Astrocyte (in vitro differentiated cells and primary cell): ENCODE measurements around the gene TPM2. TPM values are rescaled to one million over a fixed set of nuclear protein-coding genes. Genes with fewer than 3 reads are reported as not detected.
A peak's percentile ranks its signal among the peaks of the same experiment; 100 is the strongest.

ENCODE experiments used
- DNase-seq: peaks from one replicate; pipeline ENCODE4 v3.0.0-alpha.2; 2010; ENCODE audit warnings: low read depth
- FAIRE-seq: peaks from 2 replicates; lab custom pipeline; 2011; peaks lifted over from hg19 to GRCh38; lab: Jason Lieb, UNC
- H2AFZ ChIP-seq: 2 replicates; pipeline ENCODE4 v1.6.0; 2012; ENCODE audit warnings: low read depth, low read length, inconsistent platforms
- H3K27ac ChIP-seq: 2 replicates; pipeline ENCODE4 v1.5.1; 2011; ENCODE audit warnings: low read depth, low read length, inconsistent platforms
- H3K27me3 ChIP-seq: 2 replicates; pipeline ENCODE4 v1.6.0; 2011; ENCODE audit warnings: low read length, inconsistent platforms; ENCODE audit not compliant: insufficient read depth
- H3K36me3 ChIP-seq: 2 replicates; pipeline ENCODE4 v1.5.1; 2011; ENCODE audit warnings: low read length, inconsistent platforms; ENCODE audit not compliant: insufficient read depth
- H3K4me1 ChIP-seq: 2 replicates; pipeline ENCODE4 v1.5.1; 2011; ENCODE audit warnings: low read length, inconsistent platforms; ENCODE audit not compliant: insufficient read depth
- H3K4me2 ChIP-seq: 2 replicates; pipeline ENCODE4 v1.6.0; 2012; ENCODE audit warnings: low read length, inconsistent platforms
- H3K4me3 ChIP-seq: 2 replicates; pipeline ENCODE4 v1.5.1; 2011; ENCODE audit warnings: low read depth, mild to moderate bottlenecking, low read length, inconsistent platforms; ENCODE audit not compliant: insufficient read depth
- H3K79me2 ChIP-seq: 2 replicates; pipeline ENCODE4 v1.6.0; 2012; ENCODE audit warnings: mild to moderate bottlenecking, low read length, inconsistent platforms; ENCODE audit not compliant: insufficient read depth
- H3K9ac ChIP-seq: 2 replicates; pipeline ENCODE4 v1.6.0; 2012; ENCODE audit warnings: mild to moderate bottlenecking, low read length, inconsistent platforms
- H3K9me3 ChIP-seq: 2 replicates; pipeline ENCODE4 v1.5.1; 2012; ENCODE audit warnings: low read depth, mild to moderate bottlenecking, low read length, inconsistent platforms; ENCODE audit not compliant: insufficient read depth
- H4K20me1 ChIP-seq: 2 replicates; pipeline ENCODE4 v1.6.0; 2012; ENCODE audit warnings: low read length, inconsistent platforms; ENCODE audit not compliant: insufficient read depth
- H3K27ac Mint-ChIP-seq: one replicate; pipeline ENCODE4 v1.8.0; 2021; ENCODE audit warnings: mild to moderate bottlenecking, mixed read lengths; ENCODE audit not compliant: unreplicated experiment
- H3K27me3 Mint-ChIP-seq: one replicate; pipeline ENCODE4 v1.8.0; 2021; ENCODE audit warnings: low read depth, mixed read lengths; ENCODE audit not compliant: unreplicated experiment
- H3K36me3 Mint-ChIP-seq: one replicate; pipeline ENCODE4 v1.8.0; 2021; ENCODE audit warnings: low read depth, mixed read lengths; ENCODE audit not compliant: unreplicated experiment
- H3K4me1 Mint-ChIP-seq: one replicate; pipeline ENCODE4 v1.8.0; 2021; ENCODE audit warnings: low read depth, mixed read lengths; ENCODE audit not compliant: unreplicated experiment
- H3K4me3 Mint-ChIP-seq: one replicate; pipeline ENCODE4 v1.8.0; 2021; ENCODE audit warnings: mild to moderate bottlenecking, moderate library complexity, mixed read lengths; ENCODE audit not compliant: unreplicated experiment
- H3K9me3 Mint-ChIP-seq: one replicate; pipeline ENCODE4 v1.8.0; 2021; ENCODE audit warnings: mild to moderate bottlenecking, mixed read lengths; ENCODE audit not compliant: unreplicated experiment
- EZH2 ChIP-seq: IDR thresholded peaks from 2 replicates; pipeline ENCODE4 v1.6.1; 2012; ENCODE audit warnings: mild to moderate bottlenecking, low read length, inconsistent platforms; ENCODE audit not compliant: insufficient read depth
- total RNA-seq: library from RNA; stranded (reverse); gene quantifications from 2 replicates; pipeline ENCODE4 v1.2.1, GENCODE V29; 2021
- TF ChIP-seq, protein P1 (sequence below): IDR thresholded peaks from 2 replicates; pipeline ENCODE4 v1.5.1; 2011; ENCODE audit warnings: low read depth, mild to moderate bottlenecking, inconsistent platforms, low read length, moderate library complexity; ENCODE audit not compliant: insufficient read depth

TPM2 gene
- total RNA-seq, 1 donor from 2014 or later: 2,001 TPM

DNA sequence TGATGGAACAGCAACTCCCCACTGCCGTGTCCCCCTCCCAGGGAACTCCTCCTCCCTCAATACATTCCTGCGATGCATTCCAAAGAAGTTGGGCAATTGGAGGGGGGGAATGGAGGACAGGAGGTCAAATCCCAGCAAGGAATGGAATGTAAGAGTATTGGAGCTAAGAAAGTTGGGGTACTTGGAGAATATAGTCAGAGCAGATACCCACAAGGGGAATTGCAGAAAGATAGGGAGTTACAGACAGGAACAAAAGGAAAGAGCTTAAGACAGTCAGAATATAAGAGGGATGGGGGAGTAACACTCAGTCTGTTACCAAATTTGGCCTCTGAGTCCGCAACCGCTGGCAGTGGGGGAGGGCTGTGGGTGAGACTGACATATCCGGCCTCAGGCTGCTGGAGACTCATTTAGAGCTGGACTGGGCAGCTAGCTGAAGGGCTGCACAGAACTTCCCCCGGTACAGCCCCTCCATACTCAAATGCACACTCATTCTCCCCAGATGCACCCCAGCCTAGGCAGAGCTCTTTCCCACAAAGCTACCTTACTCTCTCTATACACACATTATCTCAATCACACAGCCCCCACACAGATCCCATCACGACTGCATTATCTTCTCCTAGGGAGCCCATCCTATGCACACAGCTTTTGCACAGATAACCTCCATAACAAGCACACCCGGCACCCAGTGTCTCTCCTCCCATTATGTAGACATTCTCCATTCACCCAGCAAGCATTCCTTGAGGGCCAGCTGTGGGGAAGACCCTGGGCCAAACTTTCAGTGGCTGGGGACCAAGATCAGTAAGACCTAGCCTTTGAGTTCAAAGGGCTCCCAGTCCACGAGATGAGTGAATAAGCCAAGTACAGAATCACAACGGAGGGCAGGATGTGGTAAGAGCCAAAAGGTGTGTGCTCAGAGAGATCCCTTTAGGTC lies 38.6 kb upstream of the TPM2 start:
- peak; percentile 73 for FAIRE-seq
- no peaks in the 10 kb centered on the region for H3K27me3 Mint-ChIP-seq

DNA sequence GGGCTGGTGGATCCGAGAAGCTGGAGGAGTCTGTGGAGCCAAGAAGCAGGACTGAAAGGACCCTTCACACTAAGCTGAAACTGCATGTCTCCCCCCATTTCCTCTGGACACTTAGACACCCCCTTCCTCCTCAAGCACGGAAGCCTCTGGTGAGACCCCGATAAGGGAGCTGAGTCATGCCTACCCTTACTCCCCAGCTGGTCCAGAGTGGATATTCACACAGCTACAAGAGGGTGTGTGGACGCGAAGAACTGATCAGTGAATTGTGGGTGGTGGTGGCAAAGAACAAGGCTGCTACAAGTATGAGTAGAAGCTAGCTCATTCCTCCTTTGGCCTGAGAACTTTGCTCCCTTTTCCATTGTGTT lies 37.9 kb upstream of the TPM2 start:
- H3K27ac ChIP-seq: peak overlapping the region; percentile 92
- Mint-ChIP-seq H3K9me3 (no peaks in the 10 kb centered on the region), H3K27me3 (no peaks in the 10 kb centered on the region), H3K36me3 (peaks cover 22% of the 10 kb centered on the region), H3K4me3 (no peak overlapping the region), H3K27ac (no peak overlapping the region), H3K4me1 (peaks cover 7% of the 10 kb centered on the region)
- H3K9ac ChIP-seq: peak overlapping the region; percentile 91
- H4K20me1 ChIP-seq: peaks cover 64% of the 10 kb centered on the region
- no peak overlapping the region for H2AFZ ChIP-seq
- H3K4me2 ChIP-seq: peak overlapping the region; percentile 99
- H3K9me3 ChIP-seq: no peaks in the 10 kb centered on the region
- DNase-seq (no peak), FAIRE-seq (no peak)
- no peaks in the 10 kb centered on the region for H3K27me3 ChIP-seq
- peaks cover 90% of the 10 kb centered on the region for H3K79me2 ChIP-seq
- peaks cover 46% of the 10 kb centered on the region for H3K4me1 ChIP-seq
- H3K4me3 ChIP-seq: peak overlapping the region; percentile 93
- peaks cover 30% of the 10 kb centered on the region for H3K36me3 ChIP-seq
- TF ChIP-seq, protein P1, sequence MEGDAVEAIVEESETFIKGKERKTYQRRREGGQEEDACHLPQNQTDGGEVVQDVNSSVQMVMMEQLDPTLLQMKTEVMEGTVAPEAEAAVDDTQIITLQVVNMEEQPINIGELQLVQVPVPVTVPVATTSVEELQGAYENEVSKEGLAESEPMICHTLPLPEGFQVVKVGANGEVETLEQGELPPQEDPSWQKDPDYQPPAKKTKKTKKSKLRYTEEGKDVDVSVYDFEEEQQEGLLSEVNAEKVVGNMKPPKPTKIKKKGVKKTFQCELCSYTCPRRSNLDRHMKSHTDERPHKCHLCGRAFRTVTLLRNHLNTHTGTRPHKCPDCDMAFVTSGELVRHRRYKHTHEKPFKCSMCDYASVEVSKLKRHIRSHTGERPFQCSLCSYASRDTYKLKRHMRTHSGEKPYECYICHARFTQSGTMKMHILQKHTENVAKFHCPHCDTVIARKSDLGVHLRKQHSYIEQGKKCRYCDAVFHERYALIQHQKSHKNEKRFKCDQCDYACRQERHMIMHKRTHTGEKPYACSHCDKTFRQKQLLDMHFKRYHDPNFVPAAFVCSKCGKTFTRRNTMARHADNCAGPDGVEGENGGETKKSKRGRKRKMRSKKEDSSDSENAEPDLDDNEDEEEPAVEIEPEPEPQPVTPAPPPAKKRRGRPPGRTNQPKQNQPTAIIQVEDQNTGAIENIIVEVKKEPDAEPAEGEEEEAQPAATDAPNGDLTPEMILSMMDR: no peak
- TF ChIP-seq EZH2: no peak

More for the DNA sequence above, 38.6 kb upstream of the TPM2 start:
- H3K36me3 ChIP-seq: peaks cover 27% of the 10 kb centered on the region
- H3K27ac ChIP-seq: peak overlapping the region; percentile 92
- DNase-seq: peak; percentile 86
- H3K4me2 ChIP-seq: peak overlapping the region; percentile 99
- Mint-ChIP-seq H3K4me3 (no peak overlapping the region), H3K27ac (no peak overlapping the region), H3K9me3 (no peaks in the 10 kb centered on the region), H3K4me1 (peaks cover 7% of the 10 kb centered on the region), H3K36me3 (peaks cover 20% of the 10 kb centered on the region)
- TF ChIP-seq EZH2: no peak
- TF ChIP-seq, protein P1: no peak
- peaks cover 47% of the 10 kb centered on the region for H3K4me1 ChIP-seq
- H3K79me2 ChIP-seq: peaks cover 93% of the 10 kb centered on the region
- no peak overlapping the region for H2AFZ ChIP-seq
- H3K9me3 ChIP-seq: no peaks in the 10 kb centered on the region
- H3K4me3 ChIP-seq: peak overlapping the region; percentile 93
- peak overlapping the region; percentile 91 for H3K9ac ChIP-seq
- H4K20me1 ChIP-seq: peaks cover 65% of the 10 kb centered on the region
- no peaks in the 10 kb centered on the region for H3K27me3 ChIP-seq

DNA sequence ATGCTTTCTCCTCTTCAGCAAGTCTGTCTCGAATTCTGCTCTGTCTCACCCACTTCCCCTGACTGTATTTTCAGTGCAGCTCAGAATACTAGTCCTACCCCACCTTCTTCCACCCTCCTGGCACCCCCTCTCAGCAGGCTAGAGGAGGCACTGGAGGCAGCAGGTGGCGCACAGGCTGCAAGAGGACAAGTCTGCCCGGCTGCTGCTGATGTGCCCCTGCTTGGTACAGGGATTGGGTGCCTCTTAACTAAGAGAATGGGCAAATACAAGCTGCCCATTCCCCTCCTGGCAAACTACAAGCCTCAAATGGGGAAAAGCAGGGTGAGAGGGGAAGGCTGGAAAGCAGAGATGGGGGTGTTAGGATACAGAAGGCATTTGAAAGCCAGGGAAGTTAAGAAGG lies 37.2 kb upstream of the TPM2 start:
- no peak overlapping the region for H3K27ac Mint-ChIP-seq
- H3K27me3 Mint-ChIP-seq: no peaks in the 10 kb centered on the region
- TF ChIP-seq, protein P1: no peak
- TF ChIP-seq EZH2: no peak
- peaks cover 37% of the 10 kb centered on the region for H3K36me3 ChIP-seq
- DNase-seq (peak; percentile 36), FAIRE-seq (no peak)
- H3K9me3 ChIP-seq: no peaks in the 10 kb centered on the region
- peak overlapping the region; percentile 91 for H3K9ac ChIP-seq
- peaks cover 46% of the 10 kb centered on the region for H3K4me1 ChIP-seq
- no peaks in the 10 kb centered on the region for H3K9me3 Mint-ChIP-seq
- H3K4me3 ChIP-seq: peak overlapping the region; percentile 93
- H3K4me3 Mint-ChIP-seq: no peak overlapping the region
- H3K79me2 ChIP-seq: peaks cover 96% of the 10 kb centered on the region
- H2AFZ ChIP-seq: no peak overlapping the region
- peak overlapping the region; percentile 99 for H3K4me2 ChIP-seq
- peaks cover 71% of the 10 kb centered on the region for H4K20me1 ChIP-seq
- peak overlapping the region; percentile 92 for H3K27ac ChIP-seq
- peaks cover 7% of the 10 kb centered on the region for H3K4me1 Mint-ChIP-seq
- H3K36me3 Mint-ChIP-seq: peaks cover 27% of the 10 kb centered on the region
- H3K27me3 ChIP-seq: no peaks in the 10 kb centered on the region
